Brain microvascular endothelial cell (primary cell): ENCODE measurements around the gene SLC7A14.

Experiments used
- DNase-seq: peaks from one replicate; pipeline ENCODE4 v3.0.0-alpha.2; 2020
- H3K27ac ChIP-seq: fragments of 250-450 bp; sonication (Bioruptor Pico); 2 replicates; pipeline ENCODE4 v1.5.1; 2020; ENCODE audit warnings: mild to moderate bottlenecking, moderate library complexity
- H3K27me3 ChIP-seq: fragments of 250-450 bp; sonication (Bioruptor Pico); replicated peaks from 2 replicates; pipeline ENCODE4 v1.5.1; 2020; ENCODE audit warnings: mild to moderate bottlenecking
- H3K36me3 ChIP-seq: fragments of 250-450 bp; sonication (Bioruptor Pico); replicated peaks from 2 replicates; pipeline ENCODE4 v1.5.1; 2020; ENCODE audit warnings: mild to moderate bottlenecking
- H3K4me3 ChIP-seq: 2 replicates; pipeline ENCODE4 v1.5.1; 2011; ENCODE audit warnings: low read depth, mild to moderate bottlenecking, control low read depth, low read length, moderate library complexity
- in situ Hi-C: cut with HindIII; loops from 2 replicates; pipeline ENCODE4 v1.10.0; 2017; ENCODE audit warnings: low sequenced_read_pairs, low pct_ligation_motif_present
- TF ChIP-seq, protein P1 (sequence below): IDR thresholded peaks from 2 replicates; pipeline ENCODE4 v1.5.1; 2011; ENCODE audit warnings: low read depth, mild to moderate bottlenecking, moderate library complexity, low read length, control low read depth, inconsistent platforms; ENCODE audit errors: missing control alignments

SLC7A14 gene

DNA sequence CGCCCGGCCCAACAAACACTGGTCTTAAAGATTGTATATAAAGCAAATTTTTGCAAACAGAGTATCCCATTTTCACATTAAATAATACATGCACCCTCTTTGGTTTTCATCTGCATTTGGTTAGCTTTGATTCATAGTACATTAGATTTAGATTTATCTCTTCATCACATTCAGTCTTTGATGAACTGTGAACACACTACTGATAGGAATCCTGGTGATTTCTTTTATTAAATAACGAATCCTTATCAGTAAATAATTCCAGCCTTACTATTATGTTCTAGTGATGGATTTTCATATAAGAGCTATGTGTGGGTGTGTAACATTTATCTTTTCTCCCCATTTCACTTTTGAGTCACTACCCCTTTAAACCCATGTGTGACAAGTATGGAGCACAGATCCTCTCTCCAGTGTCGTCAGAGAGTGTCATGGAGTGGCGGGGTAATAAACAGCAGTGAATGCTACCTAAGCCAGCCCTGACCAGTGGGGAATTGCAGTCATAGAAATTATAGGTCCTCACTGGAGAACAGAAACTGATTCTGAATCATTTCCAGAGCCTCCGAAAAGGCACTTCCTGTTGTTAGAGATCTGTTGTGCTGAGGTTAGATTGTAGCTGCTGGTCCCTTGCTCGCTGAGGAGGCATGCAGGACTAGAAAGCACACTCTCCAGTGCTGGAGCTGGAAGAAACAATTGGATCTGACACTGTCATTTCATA is 22.0 kb downstream of the SLC7A14 start:
- in situ Hi-C loops = no loop called here
- peak; percentile 68 for DNase-seq
- no peaks in the 10 kb centered on the region for H3K36me3 ChIP-seq
- TF ChIP-seq, protein P1, sequence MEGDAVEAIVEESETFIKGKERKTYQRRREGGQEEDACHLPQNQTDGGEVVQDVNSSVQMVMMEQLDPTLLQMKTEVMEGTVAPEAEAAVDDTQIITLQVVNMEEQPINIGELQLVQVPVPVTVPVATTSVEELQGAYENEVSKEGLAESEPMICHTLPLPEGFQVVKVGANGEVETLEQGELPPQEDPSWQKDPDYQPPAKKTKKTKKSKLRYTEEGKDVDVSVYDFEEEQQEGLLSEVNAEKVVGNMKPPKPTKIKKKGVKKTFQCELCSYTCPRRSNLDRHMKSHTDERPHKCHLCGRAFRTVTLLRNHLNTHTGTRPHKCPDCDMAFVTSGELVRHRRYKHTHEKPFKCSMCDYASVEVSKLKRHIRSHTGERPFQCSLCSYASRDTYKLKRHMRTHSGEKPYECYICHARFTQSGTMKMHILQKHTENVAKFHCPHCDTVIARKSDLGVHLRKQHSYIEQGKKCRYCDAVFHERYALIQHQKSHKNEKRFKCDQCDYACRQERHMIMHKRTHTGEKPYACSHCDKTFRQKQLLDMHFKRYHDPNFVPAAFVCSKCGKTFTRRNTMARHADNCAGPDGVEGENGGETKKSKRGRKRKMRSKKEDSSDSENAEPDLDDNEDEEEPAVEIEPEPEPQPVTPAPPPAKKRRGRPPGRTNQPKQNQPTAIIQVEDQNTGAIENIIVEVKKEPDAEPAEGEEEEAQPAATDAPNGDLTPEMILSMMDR = no peak
- H3K27ac ChIP-seq = peak overlapping the region; percentile 52
- no peak overlapping the region for H3K4me3 ChIP-seq
- no peaks in the 10 kb centered on the region for H3K27me3 ChIP-seq

DNA sequence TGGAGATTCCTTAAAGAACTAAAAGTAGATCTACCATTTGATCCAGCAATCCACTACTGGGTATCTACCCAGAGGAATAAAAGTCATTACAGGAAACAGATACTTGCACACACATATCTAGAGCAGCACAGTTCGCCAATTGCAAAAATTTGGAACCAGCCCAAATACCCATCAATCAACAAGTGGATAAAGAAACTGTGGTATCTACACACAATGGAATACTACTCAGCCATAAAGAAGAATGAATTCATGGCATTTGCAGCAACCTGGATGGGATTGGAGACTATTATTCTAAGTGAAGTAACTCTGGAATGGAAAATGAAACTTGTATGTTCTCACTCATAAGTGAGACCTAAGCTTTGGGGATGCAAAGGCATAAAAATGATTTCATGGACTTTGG is 23.8 kb downstream of the SLC7A14 start:
- no peak overlapping the region for H3K4me3 ChIP-seq
- TF ChIP-seq, protein P1 = no peak
- H3K36me3 ChIP-seq = no peaks in the 10 kb centered on the region
- H3K27me3 ChIP-seq = no peaks in the 10 kb centered on the region
- H3K27ac ChIP-seq = no peak overlapping the region
- in situ Hi-C loops = no loop called here
- DNase-seq = no peak

DNA sequence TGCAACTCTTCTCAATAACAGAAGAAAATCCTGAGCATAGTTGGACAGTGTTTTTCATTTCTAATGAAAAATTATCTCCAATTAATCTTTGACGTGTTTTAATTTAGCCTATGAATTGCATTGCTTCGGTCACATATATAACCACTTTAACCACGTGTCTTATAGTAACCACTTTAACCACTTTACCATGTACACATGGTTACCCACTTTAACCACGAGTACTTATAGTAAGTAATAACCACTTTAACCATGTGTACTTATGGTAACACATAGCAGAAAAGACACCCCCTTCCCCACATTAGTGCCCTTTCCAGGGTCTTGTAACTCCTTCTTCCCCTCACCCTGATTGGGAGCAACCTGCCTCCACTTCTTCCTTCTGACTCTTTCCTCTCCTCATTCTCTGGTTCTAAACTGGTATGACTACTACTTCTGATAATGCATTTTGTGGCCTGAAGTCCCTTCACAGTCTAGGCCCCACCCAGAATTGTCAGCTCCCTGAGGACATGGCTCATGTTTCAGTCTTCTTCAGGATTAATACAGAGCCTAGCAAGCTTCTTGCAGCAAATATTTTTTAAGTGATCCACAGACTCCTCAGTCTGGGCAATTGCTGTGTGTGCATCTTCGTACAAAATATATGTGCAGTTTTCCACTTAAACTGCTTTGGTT is 25.0 kb downstream of the SLC7A14 start:
- Histone ChIP-seq H3K4me3 (no peak overlapping the region), H3K27me3 (no peaks in the 10 kb centered on the region), H3K27ac (no peak overlapping the region), H3K36me3 (no peaks in the 10 kb centered on the region)
- DNase-seq = no peak
- in situ Hi-C loops = no loop called here
- TF ChIP-seq, protein P1 = no peak

DNA sequence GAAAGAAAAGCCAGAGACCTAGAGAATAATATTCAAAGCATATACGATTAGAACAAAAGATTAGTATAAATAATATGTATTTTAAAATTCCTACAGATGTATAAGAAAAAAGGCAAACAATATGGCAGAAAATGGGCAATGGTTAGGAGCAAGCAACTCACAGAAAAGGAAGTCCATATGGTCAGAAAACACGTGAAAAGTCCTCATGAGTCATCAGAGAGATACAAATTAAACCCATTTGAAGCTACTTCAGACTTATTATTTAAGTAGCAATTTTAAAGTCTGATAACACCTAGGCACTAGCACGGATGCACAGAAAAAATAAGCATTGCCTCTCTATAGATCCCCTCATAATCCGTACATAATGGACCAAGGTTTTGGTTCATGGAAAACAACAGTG is 25.6 kb downstream of the SLC7A14 start:
- in situ Hi-C loops = no loop called here
- no peaks in the 10 kb centered on the region for H3K36me3 ChIP-seq
- TF ChIP-seq, protein P1 = no peak
- no peaks in the 10 kb centered on the region for H3K27me3 ChIP-seq
- no peak for DNase-seq
- no peak overlapping the region for H3K27ac ChIP-seq
- H3K4me3 ChIP-seq = no peak overlapping the region

DNA sequence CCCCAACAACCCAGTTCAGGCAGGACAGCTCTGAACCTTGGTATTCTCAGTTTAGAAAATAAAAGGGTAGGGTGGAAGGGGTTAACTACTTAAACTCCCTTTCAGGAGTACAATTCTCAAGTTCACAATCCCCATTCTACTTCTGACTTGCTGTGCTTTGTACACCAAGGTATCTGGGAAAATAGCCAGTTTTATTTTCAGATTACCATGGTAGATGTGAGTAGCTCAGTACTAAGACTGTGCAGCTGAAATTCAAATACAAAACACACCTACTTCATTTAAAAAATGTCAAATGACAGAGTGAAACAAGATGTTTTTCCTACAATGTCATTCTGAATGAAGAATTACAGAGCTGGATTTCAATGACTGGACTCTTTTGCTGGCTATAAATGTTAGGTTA is 27.4 kb downstream of the SLC7A14 start:
- H3K27me3 ChIP-seq = no peaks in the 10 kb centered on the region
- H3K36me3 ChIP-seq = no peaks in the 10 kb centered on the region
- no peak overlapping the region for H3K4me3 ChIP-seq
- no peak for DNase-seq
- TF ChIP-seq, protein P1 = no peak
- in situ Hi-C loops = no loop called here
- H3K27ac ChIP-seq = no peak overlapping the region
